DMS 273 (cell line): ENCODE results near the gene UGT1A8.
"Not testable (repeated sequence)": the region's sequence is repeated elsewhere in the genome, so short reads cannot be mapped to it uniquely, and the experiment has no call there.

Experiments used
- DNase-seq: peaks from one replicate; lab custom pipeline; 2025; ENCODE audit not compliant: unreplicated experiment; lab: John Stamatoyannopoulos, UW

The UGT1A8 gene

GRCh38 chr2:233684640-233685039, 67.2 kb downstream of the UGT1A8 start:
- DNase-seq: no peak

GRCh38 chr2:233686928-233687327, 69.5 kb downstream of the UGT1A8 start:
- DNase-seq: no peak

- no peak for DNase-seq
Observed at GRCh38 chr2:233688341-233688740, 70.9 kb downstream of the UGT1A8 start.

GRCh38 chr2:233689031-233689430, 71.6 kb downstream of the UGT1A8 start:
- DNase-seq: no peak

- DNase-seq: peak; percentile 12
Observed at GRCh38 chr2:233689501-233689900, 72.1 kb downstream of the UGT1A8 start.

GRCh38 chr2:233690444-233690843, 73.0 kb downstream of the UGT1A8 start:
- DNase-seq: no peak

GRCh38 chr2:233691443-233692433, 74.3 kb downstream of the UGT1A8 start:
- DNase-seq: no peak

GRCh38 chr2:233692648-233693047, 75.2 kb downstream of the UGT1A8 start, which contains the start of gene UGT1A6:
Gene UGT1A6 (plus strand): TSS chr2:233692890. CDS start chr2:233693005, 115 bp downstream.
- DNase-seq: no peak

GRCh38 chr2:233693963-233694362, 76.5 kb downstream of the UGT1A8 start:
- DNase-seq: no peak

- no peak for DNase-seq
Observed at GRCh38 chr2:233698740-233699139, 81.3 kb downstream of the UGT1A8 start.

- no peak for DNase-seq
Observed at GRCh38 chr2:233699424-233700027, 82.1 kb downstream of the UGT1A8 start.

- peak; percentile 8 for DNase-seq
Observed at GRCh38 chr2:233700028-233700635, 82.7 kb downstream of the UGT1A8 start.

GRCh38 chr2:233700842-233701241, 83.4 kb downstream of the UGT1A8 start:
- DNase-seq: not testable (repeated sequence)

GRCh38 chr2:233702238-233702637, 84.8 kb downstream of the UGT1A8 start:
- DNase-seq: no peak

- no peak for DNase-seq
Observed at GRCh38 chr2:233705911-233706506, 88.6 kb downstream of the UGT1A8 start.

GRCh38 chr2:233706720-233707119, 89.3 kb downstream of the UGT1A8 start:
- DNase-seq: no peak

- DNase-seq: no peak
Observed at GRCh38 chr2:233707940-233708644, 90.7 kb downstream of the UGT1A8 start.

- no peak for DNase-seq
Observed at GRCh38 chr2:233708942-233709341, 91.5 kb downstream of the UGT1A8 start.

GRCh38 chr2:233711312-233712008, 94.0 kb downstream of the UGT1A8 start:
- DNase-seq: peak; percentile 87
